GM18870 (cell line): ENCODE data around the gene PRKCE.

Experiments
- ATAC-seq: cut with Tn5 transposase; IDR thresholded peaks from one replicate; pipeline ENCODE4 v1.9.1; 2021; ENCODE audit warnings: moderate library complexity; ENCODE audit not compliant: unreplicated experiment

Gene PRKCE

GRCh38 chr2:46230115-46230571, 578.7 kb downstream of the PRKCE start:
- ATAC-seq = peak; percentile 35

DNA sequence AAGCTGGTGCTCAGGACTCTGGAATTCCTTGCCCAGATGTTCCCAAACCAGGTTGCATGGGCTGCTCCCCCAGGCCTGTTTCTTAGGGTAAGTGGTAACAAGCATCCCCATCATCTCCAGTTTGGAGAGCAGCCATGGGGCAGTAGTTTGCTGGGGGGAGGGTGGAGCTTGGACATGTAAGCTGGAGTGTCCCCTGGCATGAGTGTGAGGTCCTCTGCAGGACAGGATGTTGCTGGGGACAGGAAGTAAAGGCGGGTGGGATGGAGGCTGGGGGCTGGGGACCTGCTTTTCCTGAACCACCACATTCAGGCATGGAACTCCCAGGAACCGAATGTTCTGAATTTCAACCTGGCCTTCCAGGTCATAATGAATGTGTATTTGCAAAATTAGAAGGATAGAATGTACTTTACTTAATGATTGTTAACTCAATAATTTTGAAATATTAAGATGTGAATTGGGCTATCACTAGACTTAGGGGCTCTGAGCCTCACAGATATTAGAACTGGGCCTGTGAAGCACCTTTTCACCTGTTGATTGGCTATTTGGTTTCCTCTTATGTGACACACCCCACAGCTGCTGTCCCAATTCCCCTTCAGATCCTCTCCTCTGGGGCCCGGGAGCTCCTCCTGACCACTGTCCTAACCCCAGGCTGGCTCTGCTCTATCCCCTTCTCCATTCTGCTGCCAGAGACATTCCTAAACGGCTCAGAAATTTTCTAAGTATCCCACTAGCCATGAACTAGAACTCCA, 579.4 kb downstream of the PRKCE start:
- ATAC-seq = no peak

GRCh38 chr2:46231721-46232120, 580.2 kb downstream of the PRKCE start:
- ATAC-seq = no peak

GRCh38 chr2:46232860-46233259, 581.4 kb downstream of the PRKCE start:
- ATAC-seq = no peak

GRCh38 chr2:46236006-46236875, 584.8 kb downstream of the PRKCE start:
- ATAC-seq = no peak

DNA sequence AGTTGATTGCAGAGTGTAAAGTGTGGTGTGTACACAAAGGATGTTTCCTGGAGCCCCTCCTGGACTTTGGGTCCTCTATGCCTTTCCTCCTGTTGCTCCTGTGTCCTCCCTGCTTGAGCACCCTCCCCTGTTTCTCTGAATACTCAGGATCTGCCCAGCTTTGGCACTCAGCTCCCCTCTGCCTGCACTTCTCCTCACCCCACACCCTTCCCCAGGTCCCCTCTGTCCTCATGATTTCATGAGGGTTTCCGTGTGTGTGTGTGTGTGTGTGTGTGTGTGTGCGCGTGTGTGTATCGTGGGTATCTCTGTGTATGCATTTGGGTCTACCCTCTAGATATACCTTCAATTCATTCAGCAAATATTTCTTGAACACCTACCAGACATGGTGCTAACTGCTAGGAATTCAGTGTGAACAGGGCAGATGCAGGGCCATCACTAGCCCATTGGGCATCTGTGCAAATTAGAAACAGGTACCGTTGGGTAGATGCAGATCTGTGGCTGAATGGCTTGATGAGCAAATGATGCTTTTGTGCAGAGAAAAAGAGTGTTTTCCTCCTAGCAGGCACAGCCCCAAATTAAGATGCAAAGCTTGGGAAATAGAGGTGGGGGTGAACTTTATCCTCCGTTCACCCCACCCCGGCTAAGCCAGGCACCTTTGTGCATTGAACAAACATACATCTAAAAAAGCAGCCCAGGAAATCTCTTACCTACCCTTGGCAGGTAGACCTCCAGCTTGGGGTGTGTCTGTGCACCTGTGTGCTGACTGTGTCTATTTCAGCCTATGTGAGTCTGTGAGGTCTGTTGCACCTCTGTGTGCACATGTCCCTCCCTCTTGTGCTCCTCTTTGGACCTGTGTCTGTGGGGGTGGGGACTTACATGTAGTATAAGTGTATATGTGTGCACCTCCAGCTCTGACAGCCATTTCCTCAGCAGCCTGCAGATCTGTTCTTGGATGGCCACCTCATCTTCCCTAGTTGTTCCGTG, 585.7 kb downstream of the PRKCE start:
- ATAC-seq = no peak
